Superior temporal gyrus (tissue), 1 donor: ENCODE results near the gene ARHGEF7.

Source experiments
- DNase-seq: peaks from one replicate; pipeline ENCODE4 v3.0.0-alpha.2; 2016; ENCODE audit errors: extremely low spot score

Gene ARHGEF7

DNA sequence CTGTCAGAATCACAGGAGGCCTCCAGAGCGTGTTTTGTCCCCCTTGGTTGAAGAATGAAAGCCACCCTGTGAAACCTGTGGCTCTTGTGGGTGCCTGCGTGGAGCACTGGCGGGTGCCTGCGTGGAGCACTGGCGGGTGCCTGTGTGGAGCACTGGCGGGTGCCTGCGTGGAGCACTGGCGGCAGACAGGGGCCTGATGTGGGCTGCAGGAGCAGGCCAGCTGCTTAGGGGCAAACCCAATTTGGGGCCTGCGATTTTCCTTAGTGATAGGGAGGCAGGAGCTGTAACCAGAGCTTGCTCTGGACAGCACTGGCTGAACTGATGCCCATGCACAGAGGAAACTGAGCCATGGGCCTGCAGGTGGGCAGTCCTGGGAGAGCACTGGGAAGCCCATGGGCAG, 24.3 kb downstream of the ARHGEF7 start:
- no peak for DNase-seq

DNA sequence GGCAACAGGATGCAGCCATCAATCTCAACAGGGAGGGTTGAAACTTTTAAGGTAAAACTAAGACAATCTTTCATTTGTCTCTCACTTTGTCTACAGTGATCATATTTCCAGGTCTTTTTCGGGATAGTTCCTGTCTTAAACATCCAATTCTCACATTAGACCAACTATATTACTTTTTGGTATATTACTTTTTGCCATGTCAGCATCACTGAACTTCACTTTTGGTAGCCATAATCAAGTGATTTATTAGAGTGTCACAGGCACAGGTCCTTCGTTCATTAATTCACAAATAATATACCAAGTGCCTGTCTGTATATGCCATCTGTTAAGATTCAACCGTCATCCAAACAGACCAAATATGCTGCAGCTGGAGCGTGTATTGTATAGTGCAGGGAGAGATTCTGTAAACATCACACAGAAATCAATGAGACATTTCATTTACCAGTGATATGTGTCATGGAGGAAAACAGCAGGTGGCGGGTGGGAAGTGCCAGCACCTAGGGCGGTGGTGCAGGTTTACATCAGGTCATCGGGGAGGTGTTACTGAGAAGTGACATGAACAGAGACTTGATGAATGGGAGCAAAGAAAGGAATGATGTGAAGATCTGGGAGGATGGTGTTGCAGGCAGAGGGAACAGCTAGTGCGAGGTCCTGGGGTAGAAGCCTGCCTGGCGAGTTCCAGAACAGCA, 24.9 kb downstream of the ARHGEF7 start:
- no peak for DNase-seq

DNA sequence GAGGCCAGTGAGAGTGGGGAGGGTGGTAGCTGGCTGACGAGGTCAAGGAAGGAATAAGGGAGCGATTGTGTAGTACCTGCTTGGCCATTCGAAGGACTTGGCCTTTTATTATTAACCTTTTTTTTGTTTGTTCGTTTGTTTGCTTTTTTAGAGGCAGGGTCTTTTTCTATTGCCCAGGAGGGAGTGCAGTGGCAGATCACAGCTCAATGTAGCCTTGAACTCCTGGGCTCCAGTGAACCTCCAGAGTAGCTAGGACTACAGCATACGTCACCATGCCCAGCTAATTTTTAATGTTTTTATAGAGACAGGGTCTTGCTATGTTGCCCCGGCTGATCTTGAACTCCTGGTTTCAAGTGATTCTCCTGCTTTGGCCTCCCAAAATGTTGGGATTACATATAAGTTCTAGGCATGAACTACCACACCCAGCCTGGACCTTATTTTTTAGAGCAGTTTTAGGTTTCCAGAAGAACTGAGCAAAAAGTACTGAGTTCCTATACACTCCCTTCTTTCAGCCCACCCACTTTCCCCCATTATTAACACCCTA, 25.5 kb downstream of the ARHGEF7 start:
- DNase-seq = no peak

DNA sequence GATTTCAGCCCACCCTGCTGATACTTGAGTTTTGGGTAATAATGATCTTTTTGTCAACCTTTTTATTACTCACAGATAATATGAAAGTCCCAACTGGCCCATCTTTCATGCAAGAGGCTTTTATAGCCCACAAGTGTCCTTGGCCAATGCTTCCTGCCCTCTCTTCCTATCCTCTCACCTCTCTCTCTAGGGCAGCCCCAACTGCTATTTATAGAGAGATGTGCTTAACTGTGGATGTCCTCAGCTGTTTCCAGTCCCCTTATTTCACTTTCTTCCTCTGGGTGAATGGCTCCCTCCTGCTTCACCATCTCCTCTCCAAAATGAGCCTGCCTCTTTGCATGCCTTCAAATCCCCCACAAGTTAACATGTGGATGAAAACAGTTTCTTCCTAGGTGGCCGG, 27.4 kb downstream of the ARHGEF7 start:
- DNase-seq = no peak

DNA sequence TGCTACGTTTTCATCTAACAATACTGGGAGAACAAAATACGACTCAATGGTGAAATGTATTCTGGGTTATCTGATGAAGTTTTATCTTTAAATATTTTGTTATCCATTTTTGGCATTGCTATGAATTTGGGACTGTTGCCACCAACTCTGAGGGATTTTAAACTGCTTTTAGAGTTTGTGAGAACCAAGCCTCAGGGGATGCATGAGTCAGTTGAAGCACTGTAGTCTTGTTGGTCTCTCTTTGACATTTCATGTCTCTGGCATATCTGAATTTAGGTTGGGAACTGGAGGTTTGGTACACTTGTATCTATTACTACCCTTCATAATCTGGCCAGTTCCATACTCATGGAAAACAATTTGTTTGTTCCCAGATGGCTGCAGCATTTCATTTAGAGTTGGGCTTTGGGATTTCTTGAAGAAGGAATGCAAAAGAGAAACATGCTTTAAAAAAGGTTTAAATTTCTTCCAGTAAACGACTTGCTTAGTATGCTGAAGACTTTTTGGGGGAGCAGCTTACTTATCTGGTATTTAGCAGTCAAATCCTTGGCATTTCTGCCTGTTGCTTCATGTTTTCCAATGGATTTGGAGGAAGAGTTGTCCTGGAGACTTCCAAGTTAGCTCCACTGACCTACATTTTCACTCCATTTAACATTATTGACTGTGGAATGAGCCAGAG, 28.9 kb downstream of the ARHGEF7 start:
- no peak for DNase-seq

DNA sequence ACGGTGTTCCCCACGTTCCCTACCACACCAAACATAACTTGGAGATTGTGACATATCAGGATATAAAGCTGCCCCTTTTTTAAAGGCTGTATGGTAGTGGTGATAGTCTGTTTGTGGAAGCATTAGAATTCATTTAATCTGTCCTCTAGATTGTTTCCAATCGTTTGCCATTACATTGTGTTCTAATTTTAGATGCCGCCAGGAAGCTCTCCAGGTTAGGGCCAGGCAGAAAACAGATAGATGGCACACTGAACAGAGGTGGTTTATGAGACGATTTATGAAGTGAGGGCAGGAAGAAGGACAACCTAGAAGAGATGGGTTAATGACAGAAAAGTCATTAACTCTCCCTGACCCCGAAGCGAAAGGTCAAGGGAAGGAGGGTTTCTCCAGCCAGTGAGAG, 30.0 kb downstream of the ARHGEF7 start:
- DNase-seq = no peak

DNA sequence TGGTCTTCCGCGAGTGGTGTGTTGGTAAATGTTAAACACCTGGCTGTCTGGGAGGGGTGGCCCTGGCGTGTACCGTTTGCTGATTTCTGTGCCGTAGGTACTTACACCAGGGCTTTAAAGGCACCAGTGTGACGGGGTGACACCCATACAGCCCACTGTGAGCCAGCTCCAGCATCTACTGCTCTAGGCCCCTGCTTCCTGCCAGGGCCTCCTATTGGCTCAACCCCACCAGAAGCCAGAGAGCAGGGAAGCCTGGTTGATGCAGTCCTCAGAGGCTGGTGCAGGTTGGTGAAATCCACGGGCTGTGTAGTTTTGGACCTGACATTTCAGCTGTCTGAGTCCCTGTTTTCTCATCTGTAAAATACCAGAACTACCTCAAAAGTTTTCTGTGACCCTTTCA, 30.4 kb downstream of the ARHGEF7 start:
- DNase-seq = no peak

DNA sequence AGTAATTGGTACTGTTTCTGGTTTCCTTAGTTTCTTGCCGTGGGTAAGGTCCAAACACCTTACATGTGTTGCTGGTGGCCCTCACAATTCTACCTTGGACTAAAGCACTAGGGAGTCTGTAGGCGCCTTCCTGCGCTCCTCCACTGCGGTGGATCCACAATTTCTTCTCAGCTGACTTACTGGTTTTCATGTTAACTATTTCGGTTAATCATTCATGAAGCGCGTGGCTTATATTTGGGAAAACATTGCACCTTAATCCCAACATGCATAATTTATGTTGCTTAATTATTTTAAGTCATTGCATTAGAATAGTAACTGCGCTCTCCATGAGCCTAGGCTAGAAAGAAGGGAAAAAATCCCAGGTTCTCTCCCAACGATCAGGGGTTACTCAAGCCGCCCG, 37.7 kb downstream of the ARHGEF7 start:
- DNase-seq = peak; percentile 61

DNA sequence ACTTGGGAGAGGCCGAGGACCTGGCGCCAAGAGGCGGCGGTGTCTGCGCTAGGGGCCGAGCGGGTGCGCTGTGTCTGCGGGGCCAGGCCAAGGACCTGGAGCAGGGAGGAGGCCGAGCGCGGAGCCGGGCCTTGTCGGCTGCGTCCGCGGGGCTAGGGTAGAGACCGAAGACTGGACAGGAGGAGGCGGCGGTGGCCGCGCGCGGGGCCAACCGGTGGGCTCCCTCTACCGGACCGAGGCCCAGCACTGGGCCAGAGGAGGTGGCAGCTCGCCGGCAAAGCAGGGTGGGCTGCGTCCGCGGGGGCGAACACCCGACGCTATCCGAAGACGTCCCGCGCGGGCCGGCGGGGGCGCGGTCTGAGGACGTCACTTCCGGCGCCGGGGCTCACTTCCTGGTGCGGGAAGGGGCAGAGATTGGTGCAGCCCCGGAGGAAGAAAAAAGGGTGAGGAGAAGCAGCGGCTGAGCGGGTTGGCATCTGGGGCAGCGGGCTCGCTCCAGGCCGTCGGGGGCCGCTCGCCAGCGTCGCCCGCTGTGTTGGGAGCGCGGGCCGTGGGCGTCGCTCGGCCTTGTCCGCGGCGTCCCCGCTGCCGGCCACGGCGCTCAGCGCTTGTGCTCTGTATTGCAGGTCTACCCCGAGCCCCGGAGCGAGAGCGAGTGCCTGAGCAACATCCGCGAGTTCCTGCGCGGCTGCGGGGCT, 38.3 kb downstream of the ARHGEF7 start:
- peak; percentile 91 for DNase-seq

DNA sequence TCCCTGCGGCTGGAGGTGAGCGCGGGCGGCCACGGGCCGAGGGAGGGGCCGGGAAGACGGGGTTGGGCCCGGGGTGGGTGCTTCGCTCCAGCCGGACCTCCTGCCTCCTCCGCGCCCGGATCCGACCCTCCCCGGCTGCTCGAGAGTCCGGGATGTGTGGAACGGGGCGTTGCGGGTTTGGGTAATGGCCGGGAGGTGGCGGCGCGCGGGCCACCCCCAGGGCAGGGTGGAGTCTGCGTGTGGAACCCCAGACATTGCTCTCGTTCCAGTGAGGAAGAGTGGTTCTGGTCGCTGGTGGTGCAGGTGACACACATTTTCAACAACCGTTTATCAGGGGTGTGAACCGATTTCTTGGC, 38.8 kb downstream of the ARHGEF7 start:
- DNase-seq = no peak

DNA sequence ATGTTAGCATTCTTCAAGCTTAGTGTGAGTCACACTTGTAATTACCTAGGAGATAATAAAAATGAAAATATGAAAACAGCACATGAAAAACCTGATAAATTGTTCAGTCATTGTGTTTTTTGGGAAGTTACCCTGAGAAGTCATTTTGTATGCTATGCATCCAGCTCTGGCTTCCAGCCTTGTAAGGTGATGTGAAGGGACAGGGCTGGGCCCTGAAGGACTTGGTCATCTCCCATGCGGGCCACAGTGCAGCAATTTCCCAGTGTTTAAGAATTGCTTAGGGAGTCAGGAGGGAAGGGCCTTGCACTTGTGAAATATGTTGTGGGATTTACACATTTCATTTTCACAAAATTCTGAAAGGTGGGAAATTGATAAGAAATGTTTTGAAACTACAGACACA, 41.3 kb downstream of the ARHGEF7 start:
- no peak for DNase-seq

DNA sequence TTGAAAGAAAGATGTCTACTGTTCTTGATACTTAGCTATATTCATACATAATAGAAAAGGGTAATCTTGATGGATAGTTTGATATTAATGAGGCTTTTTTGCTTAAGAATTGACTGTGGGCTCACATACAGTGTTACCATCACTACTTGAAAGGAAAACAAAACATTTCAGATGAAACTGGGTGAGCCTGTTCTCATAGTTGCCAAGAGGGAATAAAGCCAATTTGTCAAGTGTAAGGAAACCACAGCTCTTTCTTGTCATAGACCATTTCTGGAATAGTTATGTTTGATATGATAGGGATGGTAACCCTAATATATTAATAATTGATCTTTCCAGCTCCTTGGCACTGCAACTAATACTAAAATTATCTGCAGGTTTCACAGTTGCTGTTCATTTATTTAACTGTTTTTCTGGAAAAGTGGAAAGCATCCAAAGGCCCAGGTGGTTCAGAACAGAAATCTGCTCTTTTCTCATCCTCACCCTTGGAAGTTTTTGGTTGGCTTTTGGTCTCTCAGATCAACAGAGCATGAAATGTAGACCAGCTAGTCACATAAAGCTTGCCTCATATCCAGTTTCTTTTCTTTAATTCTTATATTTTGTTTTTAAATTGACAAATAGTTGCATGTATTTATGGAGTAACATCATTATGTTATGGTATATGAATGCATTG, 43.2 kb downstream of the ARHGEF7 start:
- no peak for DNase-seq

DNA sequence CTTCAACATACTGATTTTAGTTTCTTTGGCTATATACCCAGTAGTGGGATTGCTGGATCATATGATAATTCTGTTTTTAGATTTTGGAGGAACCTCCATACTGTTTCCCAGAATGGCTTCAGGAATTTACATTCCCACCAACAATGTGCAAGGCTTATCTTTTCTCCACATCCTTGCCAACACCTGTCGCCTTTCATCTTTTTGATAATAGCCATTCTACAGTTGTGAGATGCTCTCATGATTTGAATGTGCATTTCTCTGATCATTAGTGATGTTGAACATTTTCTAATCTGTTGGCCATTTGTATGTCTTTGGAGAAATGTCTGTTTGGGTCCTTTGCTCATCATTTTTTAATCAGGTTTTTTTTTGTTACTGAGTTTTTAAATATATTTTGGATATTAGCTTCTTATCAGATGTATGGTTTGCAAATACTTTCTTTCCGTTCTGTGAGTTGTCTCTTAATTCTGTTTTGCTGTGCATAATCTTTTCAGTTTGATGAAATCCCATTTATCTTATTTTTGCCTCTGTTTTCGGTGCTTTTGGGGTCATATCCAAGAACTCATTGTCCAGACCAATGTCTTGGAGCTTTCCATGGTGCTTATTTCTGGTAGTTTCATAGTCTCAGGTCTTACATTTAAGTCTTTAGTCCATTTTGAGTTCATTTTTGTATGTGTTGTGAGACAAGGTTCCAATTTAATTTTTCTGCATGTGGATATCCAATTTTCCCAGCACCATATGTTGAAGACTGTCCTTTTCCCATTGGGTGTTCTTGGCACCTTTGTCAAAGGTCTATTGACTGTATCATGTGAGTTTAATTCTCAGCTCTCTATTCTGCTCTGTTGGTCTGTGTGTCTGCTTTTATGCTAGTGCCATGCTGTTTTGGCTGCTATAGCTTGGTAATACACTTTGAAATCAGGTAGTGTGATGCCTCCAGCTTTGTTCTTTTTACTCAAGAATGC, 44.5 kb downstream of the ARHGEF7 start:
- no peak for DNase-seq

DNA sequence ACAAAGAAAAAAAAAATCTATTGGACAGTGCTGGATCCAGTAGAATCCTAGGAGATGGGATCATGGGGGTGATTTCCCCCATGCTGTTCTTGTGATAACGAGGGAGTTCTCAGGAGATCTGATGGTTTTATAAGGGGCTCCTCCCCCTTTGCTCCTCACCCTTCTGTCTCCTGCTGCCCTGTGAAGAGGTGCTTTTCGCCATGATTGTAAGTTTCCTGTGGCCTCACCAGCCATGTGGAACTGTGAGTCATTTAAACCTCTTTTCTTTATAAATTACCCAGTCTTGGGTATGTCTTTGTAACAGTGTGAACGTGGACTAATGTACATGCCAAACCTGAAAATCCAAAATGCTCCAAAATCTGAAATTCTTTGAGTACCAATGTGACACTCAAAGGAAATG, 45.5 kb downstream of the ARHGEF7 start:
- DNase-seq = no peak

DNA sequence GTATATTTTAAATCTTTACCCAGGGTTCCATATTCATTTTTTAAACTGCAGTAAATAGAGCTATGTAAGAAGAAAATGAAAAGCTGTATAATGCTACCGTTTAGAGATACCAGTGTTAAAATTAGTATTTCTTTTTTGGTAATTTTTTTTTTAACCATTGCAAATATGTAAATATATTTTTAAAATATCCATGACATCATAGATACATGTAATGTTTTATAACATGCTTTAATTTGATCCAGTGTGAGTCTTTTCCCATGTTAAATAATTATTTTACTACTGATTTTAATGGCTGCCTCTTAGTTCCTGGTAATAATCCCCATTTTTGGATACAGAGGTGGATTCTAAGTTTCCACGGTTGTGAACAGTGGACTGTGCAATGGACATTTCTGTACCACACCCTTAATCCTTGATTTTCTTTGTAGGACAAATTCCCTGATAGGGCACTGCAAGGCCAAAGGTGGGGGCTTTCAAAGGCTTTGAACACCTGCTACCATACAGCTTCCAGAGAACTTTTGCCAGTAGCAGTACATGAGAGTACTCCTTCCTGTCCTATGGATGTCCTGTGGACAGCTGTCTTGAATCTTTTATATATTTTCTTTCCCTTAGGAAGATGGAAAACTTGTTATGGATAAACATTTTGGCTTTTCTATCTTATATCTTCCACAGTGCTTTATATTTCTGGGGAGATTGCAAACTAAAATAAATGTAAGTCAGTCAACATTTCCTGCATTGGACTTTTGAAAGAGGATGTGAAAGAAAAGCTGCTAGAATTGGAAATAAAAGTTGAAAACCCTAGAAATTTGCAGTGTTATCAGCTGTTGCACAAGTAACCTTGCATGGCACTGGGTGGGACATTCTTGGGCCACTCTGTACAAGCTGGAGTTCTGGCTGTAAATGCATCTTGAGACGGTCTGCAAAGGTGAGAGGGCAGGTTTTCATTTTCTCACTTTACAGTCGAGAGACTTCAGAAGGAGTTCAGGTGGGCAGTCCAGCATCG, 46.8 kb downstream of the ARHGEF7 start:
- DNase-seq = no peak

DNA sequence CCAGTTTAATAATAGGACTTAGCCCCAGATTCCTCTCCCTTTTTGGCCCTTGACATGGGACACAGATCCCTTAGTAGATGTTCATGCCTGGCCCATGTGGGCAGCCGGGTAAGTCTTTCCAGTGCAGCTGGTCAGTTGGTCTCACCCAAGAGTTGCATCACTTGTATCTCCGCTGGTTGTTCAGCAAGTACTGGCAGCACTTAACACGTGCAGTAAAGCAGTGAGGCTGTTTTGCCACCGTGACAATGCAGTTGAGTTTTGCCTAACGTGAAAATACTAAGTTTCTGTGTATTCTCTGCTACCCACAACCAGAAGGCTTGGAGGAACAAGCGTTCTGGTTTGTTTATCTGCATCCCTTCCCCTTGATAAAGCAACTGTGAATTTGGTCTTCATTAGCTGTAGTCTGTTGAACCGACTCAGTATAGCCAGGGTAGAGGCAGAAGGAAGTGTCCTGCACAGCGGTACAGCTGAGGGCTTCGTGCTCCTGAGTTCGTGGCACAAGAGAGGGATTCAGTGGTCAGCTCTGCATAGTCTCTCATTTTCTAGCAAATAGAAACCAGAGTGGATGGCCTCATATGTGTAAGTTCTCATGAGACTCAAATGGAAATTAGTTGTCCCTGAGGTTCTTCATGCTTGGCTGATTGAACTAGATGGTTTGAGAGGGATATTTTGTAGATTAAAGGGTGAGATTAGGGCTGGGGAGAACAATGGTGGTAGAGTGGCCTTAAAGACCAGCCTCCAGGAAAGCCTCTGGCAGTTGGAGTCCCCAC, 50.3 kb downstream of the ARHGEF7 start:
- no peak for DNase-seq

DNA sequence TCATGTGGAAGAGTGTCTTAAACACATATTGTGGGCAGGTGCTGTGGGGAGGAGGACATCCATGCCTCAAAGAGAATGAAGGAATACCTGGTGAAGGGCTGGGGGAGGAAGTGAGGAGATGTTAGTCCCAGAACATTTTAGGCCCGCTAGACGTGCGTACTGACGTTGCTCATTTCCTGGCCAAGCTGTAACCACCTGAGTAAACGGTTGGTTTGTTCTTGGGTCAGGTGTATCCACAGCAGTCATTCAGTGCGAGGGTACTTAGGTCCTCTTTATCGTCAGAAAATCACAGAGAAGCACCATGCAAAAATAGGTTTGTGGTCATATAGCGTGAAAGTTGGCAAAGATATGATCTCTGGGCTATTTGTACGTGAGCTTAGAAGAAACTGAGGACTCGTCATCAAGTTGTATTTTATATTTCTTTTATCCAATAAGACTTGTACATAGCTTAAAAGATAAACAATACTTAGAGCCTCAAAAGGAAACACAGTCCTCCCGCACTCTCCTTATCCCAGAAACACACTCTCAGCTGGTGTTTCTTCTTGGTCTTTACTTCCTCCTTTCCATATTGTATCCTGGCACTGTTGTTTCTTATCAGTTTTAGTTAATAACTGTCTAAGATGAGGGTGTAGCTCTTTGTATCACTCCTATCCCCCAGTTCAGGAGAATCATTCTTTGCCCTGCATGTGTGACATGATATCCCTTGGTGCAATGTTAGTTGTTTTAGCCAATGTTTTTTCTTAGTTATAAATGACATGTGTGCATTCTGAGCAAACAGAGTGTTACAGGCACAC, 52.0 kb downstream of the ARHGEF7 start:
- DNase-seq = no peak

DNA sequence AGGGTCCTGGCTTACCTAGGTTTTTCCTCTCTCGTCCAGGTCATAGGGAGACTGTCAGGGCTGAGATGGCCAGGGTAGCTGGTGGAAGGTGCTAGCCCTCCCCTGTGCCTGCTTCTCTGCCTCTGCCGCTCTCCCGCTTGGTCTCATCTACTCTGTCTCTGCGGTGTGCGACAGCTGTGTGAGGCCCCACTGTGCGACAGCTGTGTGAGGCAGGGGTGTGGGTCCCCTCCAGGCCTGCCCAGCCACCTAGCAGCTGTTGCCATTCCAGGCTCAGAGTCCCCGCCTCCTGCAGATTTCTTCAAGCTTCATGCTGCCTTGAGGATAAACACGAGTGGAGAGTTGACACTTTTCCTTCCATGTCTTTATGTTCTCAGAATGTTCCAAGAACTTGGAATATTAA, 53.0 kb downstream of the ARHGEF7 start:
- no peak for DNase-seq
